Neural cell (in vitro differentiated cells): Measurements from ENCODE around the gene CDH4. TPM values are rescaled to one million over a fixed set of nuclear protein-coding genes. Genes with fewer than 3 reads are reported as not detected.

Experiments used
- H2AFZ ChIP-seq: fragments of 200-600, 300-800 bp; sonication (generic), shearing (Covaris generic); 2 replicates; pipeline ENCODE4 v1.6.0; 2014; ENCODE audit warnings: low read depth, mild to moderate bottlenecking, antibody characterized with exemption, low read length, moderate library complexity
- H3F3A ChIP-seq: fragments of 200-600 bp; shearing (Covaris generic); 2 replicates; pipeline ENCODE4 v1.6.1; 2016; ENCODE audit warnings: mild to moderate bottlenecking, moderate library complexity, mixed read lengths, antibody characterized with exemption, low read length; ENCODE audit not compliant: insufficient read depth, poor library complexity, severe bottlenecking
- H3K27ac ChIP-seq: fragments of 200-600, 300-800 bp; sonication (generic), shearing (Covaris generic); 2 replicates; pipeline ENCODE4 v1.5.1; 2014; ENCODE audit warnings: mild to moderate bottlenecking, low read length, moderate library complexity
- H3K27me3 ChIP-seq: fragments of 300-800, 200-600 bp; sonication (generic), shearing (Covaris generic); 2 replicates; pipeline ENCODE4 v1.6.0; 2014; ENCODE audit warnings: mild to moderate bottlenecking, low read depth, low read length, moderate library complexity; ENCODE audit not compliant: insufficient read depth
- H3K36me3 ChIP-seq: fragments of 300-800, 200-600 bp; sonication (generic), shearing (Covaris generic); 2 replicates; pipeline ENCODE4 v1.5.1; 2014; ENCODE audit warnings: mild to moderate bottlenecking, antibody characterized with exemption, low read length, moderate library complexity; ENCODE audit not compliant: insufficient read depth
- H3K4me2 ChIP-seq: fragments of 300-800, 200-600 bp; sonication (generic), shearing (Covaris generic); 2 replicates; pipeline ENCODE4 v1.6.0; 2014; ENCODE audit warnings: mild to moderate bottlenecking, low read length
- H3K4me3 ChIP-seq: fragments of 300-800, 200-600 bp; sonication (generic), shearing (Covaris generic); 2 replicates; pipeline ENCODE4 v1.5.1; 2014; ENCODE audit warnings: mild to moderate bottlenecking, low read length, moderate library complexity
- H3K79me2 ChIP-seq: fragments of 200-600 bp; shearing (Covaris generic); replicated peaks from 2 replicates; pipeline ENCODE4 v1.6.0; 2014; ENCODE audit warnings: mild to moderate bottlenecking, low read length, moderate library complexity; ENCODE audit not compliant: insufficient read depth
- H3K9ac ChIP-seq: fragments of 300-800, 200-600 bp; sonication (generic), shearing (Covaris generic); 2 replicates; pipeline ENCODE4 v1.6.1; 2016; ENCODE audit warnings: mild to moderate bottlenecking, low read length, mixed read lengths
- H3K9me2 ChIP-seq: fragments of 200-600 bp; shearing (Covaris generic); 2 replicates; pipeline ENCODE4 v1.6.1; 2016; ENCODE audit warnings: mild to moderate bottlenecking, low read length, mixed read lengths; ENCODE audit not compliant: insufficient read depth
- H3K9me3 ChIP-seq: fragments of 200-600, 300-800 bp; sonication (generic), shearing (Covaris generic); 2 replicates; pipeline ENCODE4 v1.6.1; 2016; ENCODE audit warnings: mild to moderate bottlenecking, mixed run types, low read length, moderate library complexity, mixed read lengths
- H4K20me1 ChIP-seq: fragments of 200-600 bp; shearing (Covaris generic); 2 replicates; pipeline ENCODE4 v1.6.1; 2016; ENCODE audit warnings: mild to moderate bottlenecking, mixed run types; ENCODE audit not compliant: insufficient read depth
- EP300 ChIP-seq: fragments of 450-650 bp; conservative IDR thresholded peaks from 2 replicates; pipeline ENCODE4 v1.6.1; 2014; ENCODE audit warnings: antibody characterized with exemption, mild to moderate bottlenecking, moderate library complexity; ENCODE audit not compliant: poor library complexity, severe bottlenecking
- EZH2 ChIP-seq: fragments of 200-600, 300-800 bp; shearing (Covaris generic), sonication (generic); IDR thresholded peaks from 2 replicates; pipeline ENCODE4 v1.6.1; 2014; ENCODE audit warnings: antibody characterized with exemption, low read length, borderline replicate concordance, mild to moderate bottlenecking; ENCODE audit not compliant: insufficient read depth, poor library complexity, severe bottlenecking
- MXI1 ChIP-seq: fragments of 450-650 bp; conservative IDR thresholded peaks from 2 replicates; pipeline ENCODE4 v1.6.1; 2014; ENCODE audit warnings: antibody characterized with exemption, mild to moderate bottlenecking; ENCODE audit not compliant: poor library complexity, severe bottlenecking
- POLR2AphosphoS5 ChIP-seq: IDR thresholded peaks from 2 replicates; pipeline ENCODE4 v1.6.1; 2012
- RAD21 ChIP-seq: fragments of 450-650 bp; conservative IDR thresholded peaks from 2 replicates; pipeline ENCODE4 v1.6.1; 2014; ENCODE audit warnings: antibody characterized with exemption, mild to moderate bottlenecking, moderate library complexity
- SMC3 ChIP-seq: fragments of 450-650 bp; conservative IDR thresholded peaks from 2 replicates; pipeline ENCODE4 v1.6.1; 2014; ENCODE audit warnings: antibody characterized with exemption, mild to moderate bottlenecking, moderate library complexity; ENCODE audit not compliant: poor library complexity
- TAF1 ChIP-seq: IDR thresholded peaks from 2 replicates; pipeline ENCODE4 v1.6.1; 2012; ENCODE audit warnings: low read depth
- polyA plus RNA-seq: library from polyadenylated mRNA; depleted of rRNA; stranded (reverse); fragments of >200 nt; gene quantifications from 2 replicates; pipeline ENCODE4 v1.2.3, GENCODE V29; 2014
- TF ChIP-seq, protein P1 (sequence below): IDR thresholded peaks from 2 replicates; pipeline ENCODE4 v1.6.1; 2012; ENCODE audit warnings: borderline replicate concordance
- TF ChIP-seq, protein P2 (sequence below): fragments of 450-650 bp; IDR thresholded peaks from 2 replicates; pipeline ENCODE4 v1.5.1; 2014; ENCODE audit warnings: antibody characterized with exemption, mild to moderate bottlenecking, moderate library complexity; ENCODE audit not compliant: poor library complexity, severe bottlenecking

CDH4 gene
- polyA plus RNA-seq, 1 donor from 2014 or later: 24.6 TPM

DNA sequence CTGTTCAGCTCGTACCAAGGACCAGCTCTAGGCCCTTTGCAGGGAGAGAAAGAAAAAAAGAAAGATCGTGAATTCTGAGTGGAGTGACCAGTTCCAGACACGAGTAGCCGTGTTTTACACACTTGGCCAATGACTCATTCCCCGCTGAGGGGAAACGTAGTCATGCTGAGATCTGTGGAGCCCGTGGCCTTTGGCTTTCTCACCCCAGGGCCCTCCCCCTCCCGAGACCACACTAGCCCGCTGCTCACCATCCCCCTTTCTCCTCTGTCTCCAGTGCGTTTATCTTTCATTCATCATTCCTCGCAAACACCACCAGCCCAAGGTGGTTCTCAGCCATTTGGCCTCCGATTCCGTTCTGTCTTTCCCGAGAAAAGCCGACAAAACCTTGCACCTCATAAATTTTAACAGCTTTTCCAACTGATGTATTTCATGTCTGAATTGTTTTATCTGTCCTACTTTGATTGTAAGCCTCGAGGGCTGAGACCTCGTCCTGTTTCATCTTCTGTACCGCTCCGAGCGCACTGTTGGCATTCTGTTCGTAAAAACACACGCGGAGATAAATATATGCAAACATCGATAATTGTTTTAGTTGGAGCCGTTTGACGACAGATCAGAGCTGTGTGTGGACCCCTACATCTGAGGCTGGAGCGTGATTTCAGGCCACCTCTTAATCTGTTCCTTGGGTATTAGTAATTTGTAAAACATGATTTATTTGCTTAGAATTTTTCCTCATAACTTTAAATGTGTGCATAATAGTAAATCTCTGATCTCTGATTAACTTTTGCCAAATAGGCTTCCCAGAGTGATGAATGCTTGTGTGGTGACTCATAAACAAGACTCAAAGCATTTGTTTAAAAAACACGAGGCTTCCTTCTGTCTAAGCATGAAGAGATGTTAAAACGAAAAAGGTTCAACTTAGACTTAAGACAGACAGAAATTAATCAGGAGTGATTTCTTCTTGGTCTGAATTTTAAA, 336.6 kb downstream of the CDH4 start:
- Histone ChIP-seq H3K27ac (no peak overlapping the region), H4K20me1 (no peaks in the 10 kb centered on the region), H3K4me3 (no peak overlapping the region), H3K27me3 (no peaks in the 10 kb centered on the region), H3K9ac (no peak overlapping the region), H3K36me3 (no peaks in the 10 kb centered on the region), H2AFZ (no peak overlapping the region), H3K9me2 (no peaks in the 10 kb centered on the region), H3K79me2 (no peaks in the 10 kb centered on the region), H3F3A (no peaks in the 10 kb centered on the region), H3K9me3 (peaks cover 12% of the 10 kb centered on the region), H3K4me2 (no peak overlapping the region)
- TF ChIP-seq, protein P1, sequence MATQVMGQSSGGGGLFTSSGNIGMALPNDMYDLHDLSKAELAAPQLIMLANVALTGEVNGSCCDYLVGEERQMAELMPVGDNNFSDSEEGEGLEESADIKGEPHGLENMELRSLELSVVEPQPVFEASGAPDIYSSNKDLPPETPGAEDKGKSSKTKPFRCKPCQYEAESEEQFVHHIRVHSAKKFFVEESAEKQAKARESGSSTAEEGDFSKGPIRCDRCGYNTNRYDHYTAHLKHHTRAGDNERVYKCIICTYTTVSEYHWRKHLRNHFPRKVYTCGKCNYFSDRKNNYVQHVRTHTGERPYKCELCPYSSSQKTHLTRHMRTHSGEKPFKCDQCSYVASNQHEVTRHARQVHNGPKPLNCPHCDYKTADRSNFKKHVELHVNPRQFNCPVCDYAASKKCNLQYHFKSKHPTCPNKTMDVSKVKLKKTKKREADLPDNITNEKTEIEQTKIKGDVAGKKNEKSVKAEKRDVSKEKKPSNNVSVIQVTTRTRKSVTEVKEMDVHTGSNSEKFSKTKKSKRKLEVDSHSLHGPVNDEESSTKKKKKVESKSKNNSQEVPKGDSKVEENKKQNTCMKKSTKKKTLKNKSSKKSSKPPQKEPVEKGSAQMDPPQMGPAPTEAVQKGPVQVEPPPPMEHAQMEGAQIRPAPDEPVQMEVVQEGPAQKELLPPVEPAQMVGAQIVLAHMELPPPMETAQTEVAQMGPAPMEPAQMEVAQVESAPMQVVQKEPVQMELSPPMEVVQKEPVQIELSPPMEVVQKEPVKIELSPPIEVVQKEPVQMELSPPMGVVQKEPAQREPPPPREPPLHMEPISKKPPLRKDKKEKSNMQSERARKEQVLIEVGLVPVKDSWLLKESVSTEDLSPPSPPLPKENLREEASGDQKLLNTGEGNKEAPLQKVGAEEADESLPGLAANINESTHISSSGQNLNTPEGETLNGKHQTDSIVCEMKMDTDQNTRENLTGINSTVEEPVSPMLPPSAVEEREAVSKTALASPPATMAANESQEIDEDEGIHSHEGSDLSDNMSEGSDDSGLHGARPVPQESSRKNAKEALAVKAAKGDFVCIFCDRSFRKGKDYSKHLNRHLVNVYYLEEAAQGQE: no peak
- TF ChIP-seq, protein P2, sequence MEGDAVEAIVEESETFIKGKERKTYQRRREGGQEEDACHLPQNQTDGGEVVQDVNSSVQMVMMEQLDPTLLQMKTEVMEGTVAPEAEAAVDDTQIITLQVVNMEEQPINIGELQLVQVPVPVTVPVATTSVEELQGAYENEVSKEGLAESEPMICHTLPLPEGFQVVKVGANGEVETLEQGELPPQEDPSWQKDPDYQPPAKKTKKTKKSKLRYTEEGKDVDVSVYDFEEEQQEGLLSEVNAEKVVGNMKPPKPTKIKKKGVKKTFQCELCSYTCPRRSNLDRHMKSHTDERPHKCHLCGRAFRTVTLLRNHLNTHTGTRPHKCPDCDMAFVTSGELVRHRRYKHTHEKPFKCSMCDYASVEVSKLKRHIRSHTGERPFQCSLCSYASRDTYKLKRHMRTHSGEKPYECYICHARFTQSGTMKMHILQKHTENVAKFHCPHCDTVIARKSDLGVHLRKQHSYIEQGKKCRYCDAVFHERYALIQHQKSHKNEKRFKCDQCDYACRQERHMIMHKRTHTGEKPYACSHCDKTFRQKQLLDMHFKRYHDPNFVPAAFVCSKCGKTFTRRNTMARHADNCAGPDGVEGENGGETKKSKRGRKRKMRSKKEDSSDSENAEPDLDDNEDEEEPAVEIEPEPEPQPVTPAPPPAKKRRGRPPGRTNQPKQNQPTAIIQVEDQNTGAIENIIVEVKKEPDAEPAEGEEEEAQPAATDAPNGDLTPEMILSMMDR: no peak
- TF ChIP-seq SMC3: no peak
- no peak for TF ChIP-seq EZH2
- no peak for TF ChIP-seq TAF1

DNA sequence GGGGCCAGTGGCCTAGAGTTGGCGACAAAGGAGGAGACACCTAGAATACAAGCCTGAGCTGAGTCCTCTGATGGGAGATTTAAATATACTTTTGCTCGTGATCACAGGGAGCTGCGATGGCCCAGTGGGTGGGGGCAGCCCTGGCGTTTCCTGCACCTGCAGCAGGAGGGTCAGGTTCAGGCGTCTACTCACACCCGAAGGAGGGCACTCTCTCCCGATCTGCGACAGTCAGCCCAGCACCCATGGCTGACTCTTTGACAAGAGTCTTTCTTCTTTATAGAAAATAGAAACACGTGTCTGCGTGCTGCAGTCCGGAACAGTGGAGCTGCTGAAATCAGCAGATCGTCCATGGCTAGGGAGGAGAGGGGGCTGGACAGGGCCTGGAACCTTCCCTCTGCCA, 338.2 kb downstream of the CDH4 start:
- Histone ChIP-seq H4K20me1 (no peaks in the 10 kb centered on the region), H3K27ac (no peak overlapping the region), H3K4me3 (no peak overlapping the region), H3K9ac (no peak overlapping the region), H3K79me2 (no peaks in the 10 kb centered on the region), H3K9me2 (no peaks in the 10 kb centered on the region), H3F3A (no peaks in the 10 kb centered on the region), H3K9me3 (peaks cover 12% of the 10 kb centered on the region), H3K4me2 (no peak overlapping the region), H3K27me3 (no peaks in the 10 kb centered on the region), H3K36me3 (no peaks in the 10 kb centered on the region), H2AFZ (no peak overlapping the region)
- TF ChIP-seq, protein P1: no peak
- TF ChIP-seq, protein P2: no peak
- TF ChIP-seq MXI1 (no peak), EP300 (no peak), RAD21 (no peak), POLR2AphosphoS5 (no peak), SMC3 (no peak), EZH2 (no peak), TAF1 (no peak)
